ENCODE measurements around the gene COL4A2.
"Not testable (repeated sequence)": the region's sequence is repeated elsewhere in the genome, so short reads cannot be mapped to it uniquely, and the experiment has no call there.

Gene COL4A2

DNA sequence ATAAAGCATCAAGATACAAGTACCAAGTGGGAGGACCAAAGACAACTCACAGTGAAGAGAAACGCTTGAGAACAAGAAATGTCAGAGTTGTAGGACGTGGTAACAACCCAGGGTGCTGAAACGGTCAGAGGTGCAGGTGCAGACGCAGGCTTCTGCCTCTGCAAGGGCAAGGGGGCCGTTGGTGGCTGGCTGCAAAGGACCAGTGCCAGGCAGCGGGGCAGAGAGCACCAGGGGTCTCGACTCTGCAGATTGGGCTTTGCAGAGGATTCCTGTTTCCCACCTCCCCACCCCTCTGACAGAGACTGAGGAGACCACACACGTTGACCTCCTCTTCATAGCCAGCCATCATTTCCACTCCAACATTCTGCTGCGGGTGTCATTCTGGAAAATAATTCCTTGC is 216.1 kb downstream of the COL4A2 start:
- DNase-seq, result no peak

- no peak for DNase-seq
Measured at GRCh38 chr13:110523838-110524540, 216.9 kb downstream of the COL4A2 start.

- no peak for DNase-seq
Measured at GRCh38 chr13:110524541-110525257, 217.6 kb downstream of the COL4A2 start.

DNA sequence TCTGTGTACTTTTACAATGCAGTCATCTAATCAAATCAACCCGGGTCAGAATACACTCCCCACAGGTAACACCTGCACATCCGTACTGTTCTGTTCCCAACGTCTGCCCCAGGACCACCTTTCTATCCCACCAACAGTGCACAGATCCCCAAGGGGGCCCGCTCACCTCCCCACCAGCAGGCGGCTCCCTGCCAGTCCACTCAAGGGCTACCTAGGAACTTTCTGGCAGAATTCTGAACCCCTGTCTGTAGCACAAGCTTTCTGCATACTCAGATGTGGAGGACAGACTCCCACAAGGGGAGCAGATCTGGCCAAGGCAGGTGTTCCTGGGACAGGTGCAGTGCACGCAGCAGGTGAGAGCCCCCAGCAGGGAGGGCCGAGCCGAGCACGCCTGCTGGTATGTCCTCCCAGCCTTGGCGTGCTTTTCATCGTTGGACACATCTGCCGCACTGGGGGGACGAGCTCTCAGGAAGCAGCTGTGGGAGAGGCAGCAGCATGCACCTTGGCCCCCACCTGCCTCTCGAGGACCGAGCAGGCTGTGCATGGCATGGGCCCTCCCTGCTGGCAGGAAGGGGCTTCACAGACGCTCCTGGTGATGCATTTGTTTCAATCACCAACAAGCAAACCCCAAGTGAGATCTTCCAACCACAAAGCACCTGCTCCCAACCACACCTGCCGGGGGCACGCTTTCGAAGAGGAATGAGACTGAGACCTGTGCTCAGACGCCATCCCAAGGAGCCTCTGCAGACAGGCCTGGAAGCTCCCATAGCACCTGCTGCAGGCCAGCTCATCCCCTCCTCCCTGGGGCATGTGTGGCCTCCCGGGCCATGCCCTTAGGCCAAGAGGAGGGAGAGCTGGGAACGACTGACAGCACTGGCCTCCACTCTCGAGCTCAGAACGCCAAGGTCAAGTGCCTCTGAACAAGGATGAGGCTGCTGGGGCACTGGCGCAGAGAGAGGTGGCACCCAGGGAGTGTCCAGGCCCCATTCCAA is 218.5 kb downstream of the COL4A2 start:
- DNase-seq, result no peak

GRCh38 chr13:110528371-110528770 is 221.3 kb downstream of the COL4A2 start:
- DNase-seq, result no peak

GRCh38 chr13:110528911-110529310 is 221.8 kb downstream of the COL4A2 start:
- DNase-seq, result no peak

GRCh38 chr13:110529522-110530311 is 222.6 kb downstream of the COL4A2 start:
- no peak for DNase-seq

- DNase-seq, result no peak
Measured at GRCh38 chr13:110531100-110531499, 224.0 kb downstream of the COL4A2 start.

GRCh38 chr13:110531671-110532083 is 224.6 kb downstream of the COL4A2 start:
- DNase-seq, result no peak

DNA sequence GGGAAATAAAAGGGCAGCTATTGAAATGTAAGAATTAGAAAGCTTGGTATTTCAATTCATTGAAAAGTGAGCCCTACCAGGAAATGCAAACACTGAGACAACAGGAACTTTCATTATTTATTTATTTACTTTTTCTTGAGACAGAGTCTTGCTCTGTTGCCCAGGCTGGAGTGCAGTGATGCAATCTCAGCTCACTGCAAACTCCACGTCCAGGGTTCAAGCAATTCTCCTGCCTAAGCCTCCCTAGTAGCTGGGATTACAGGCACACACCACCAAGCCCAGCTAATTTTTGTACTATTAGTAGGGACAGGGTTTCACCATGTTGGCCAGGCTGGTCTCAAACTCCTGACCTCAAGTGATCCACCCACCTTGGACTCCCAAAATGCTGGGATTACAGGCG is 225.2 kb downstream of the COL4A2 start:
- DNase-seq, result not testable (repeated sequence)

DNA sequence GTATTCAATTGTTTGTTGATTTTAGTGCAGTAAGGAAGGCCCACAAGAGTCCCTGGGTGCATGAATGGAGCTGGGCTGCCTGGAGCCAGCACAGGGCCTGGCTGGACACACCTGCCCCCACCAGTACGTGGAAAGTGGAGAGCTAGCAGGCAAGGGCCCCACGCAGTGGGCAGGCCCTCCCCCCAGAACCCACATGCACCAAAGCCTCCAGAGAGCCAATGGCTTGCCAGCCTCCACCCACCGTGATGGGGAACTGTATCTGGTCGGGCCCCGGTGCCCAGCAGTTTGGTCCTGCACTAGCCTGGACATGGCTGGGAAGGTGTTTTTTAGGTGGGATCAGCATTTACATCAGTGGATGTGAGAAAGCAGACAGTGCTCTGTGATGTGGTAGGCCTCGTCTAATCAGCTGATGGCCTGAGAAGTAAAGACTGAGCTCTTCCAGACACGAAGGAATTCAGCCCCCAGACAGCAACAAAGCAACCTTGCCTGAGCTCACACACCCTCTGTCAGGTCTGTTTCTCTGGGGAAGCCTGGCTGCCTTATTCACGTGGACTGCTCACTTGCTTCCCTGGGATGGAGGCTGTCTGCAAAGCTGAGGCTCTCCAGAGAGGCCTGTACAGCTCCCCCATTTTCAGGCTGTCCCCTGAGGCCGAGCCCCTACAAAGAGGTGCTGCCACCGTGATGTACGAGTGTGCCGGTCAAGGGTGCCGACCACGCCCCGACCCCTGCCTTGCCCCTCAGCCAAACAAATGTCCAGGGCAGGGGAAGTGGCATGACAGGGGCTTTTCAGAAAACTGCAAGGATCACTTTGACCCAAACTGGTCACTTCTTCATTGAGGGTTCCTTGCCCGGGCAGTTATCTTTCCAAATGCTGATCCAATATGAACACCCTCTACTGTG is 226.9 kb downstream of the COL4A2 start:
- no peak for DNase-seq

DNA sequence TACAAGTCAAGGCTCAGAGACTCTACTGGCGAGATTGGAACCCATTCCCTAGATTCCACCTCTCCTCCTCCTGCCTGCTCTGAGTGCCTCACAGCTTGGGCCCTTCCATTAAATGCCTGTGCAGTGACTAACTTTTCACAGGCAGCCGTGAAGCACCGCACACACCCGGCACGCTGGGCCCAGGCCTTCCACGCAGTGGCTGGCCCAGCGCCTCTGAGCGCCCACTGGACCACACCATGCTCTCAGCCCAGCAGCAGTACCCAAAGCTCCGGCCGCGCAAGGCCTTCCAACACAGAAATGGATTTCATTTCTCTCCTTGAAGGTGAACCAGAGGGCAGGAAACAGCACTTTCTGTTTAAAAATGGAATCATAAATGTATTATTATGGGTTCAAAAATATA is 228.4 kb downstream of the COL4A2 start:
- no peak for DNase-seq

DNA sequence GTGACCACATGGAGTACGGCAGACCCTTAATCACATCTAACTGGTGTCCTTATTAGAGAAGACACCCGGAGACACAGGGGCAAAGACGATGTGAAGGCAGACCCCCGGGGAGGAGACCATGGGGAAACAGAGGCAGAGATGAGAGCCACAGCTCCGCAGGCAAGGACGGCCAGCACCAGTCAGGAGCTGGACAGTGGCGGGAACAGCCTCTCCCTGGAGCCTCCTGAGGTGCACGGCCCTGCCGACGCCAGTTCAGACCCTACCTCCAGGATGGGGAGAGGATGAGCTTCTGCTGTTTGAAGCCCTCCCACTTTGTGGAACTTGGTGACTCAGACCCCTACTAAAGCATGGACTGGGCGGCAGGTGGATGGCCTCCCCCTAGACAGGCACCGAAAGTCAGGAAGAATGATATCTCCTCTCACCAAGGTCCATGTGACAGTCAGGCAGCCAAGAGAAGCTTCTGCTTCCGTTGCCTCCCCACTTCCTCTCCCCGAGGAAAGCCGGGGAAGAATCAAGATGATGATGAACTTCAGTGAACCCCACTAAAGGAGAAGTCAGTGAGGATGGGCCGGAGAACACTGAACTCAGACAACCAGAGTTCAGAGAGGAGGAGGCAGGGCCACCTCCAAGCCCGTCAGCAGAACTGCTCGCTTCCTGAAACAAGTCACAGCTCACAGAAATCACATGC is 229.1 kb downstream of the COL4A2 start:
- peak; percentile 73 for DNase-seq

- no peak for DNase-seq
Measured at GRCh38 chr13:110538632-110539031, 231.5 kb downstream of the COL4A2 start.

DNA sequence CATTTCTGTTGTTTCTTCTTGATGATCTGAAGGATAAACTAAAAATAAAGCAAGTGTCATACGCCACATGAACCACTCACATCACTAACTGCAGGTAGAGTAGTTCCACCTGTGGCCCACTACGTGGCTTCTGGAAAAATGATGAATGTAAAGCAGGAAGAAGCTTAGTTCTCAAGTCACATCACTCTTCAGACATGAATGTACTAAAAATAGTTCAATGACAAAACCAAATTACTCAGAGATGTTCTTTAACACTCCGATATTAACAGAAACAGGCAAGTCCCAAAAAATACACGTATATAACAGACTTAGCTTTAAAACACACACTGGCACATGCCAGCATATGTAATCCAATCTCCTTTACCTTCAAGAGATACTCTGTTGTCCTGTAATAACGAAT is 232.8 kb downstream of the COL4A2 start:
- no peak for DNase-seq

DNA sequence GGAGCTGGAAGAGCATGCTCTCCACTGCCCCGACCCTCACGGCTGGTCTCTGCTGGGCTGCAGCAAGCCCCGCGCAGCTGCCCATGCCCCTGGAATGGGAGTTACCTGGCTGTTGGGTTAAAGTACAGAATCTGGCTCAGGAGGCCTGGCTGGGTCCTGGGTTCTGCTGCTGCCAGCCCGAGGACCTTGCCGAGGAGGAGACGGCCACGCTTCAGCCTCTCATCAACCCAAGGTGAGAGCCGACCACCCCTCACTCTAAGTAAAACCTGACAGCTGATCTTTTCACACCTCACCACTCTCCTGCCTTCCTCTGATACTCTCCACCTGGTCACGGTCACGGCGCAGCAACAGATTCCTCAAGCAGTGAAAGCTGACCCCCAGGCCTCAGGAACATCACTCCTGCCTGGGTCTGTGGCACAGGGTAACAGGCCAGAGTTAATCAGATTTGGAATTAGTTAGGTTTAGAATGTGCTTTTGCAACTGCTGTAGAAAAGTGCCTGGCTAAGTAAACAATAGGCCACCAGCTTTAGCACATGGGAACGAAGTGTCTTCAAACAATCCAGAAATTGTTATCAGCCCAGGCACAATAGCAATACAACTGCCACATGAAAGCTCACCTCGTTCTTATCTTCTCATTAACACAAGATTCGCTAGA is 233.9 kb downstream of the COL4A2 start:
- no peak for DNase-seq

DNA sequence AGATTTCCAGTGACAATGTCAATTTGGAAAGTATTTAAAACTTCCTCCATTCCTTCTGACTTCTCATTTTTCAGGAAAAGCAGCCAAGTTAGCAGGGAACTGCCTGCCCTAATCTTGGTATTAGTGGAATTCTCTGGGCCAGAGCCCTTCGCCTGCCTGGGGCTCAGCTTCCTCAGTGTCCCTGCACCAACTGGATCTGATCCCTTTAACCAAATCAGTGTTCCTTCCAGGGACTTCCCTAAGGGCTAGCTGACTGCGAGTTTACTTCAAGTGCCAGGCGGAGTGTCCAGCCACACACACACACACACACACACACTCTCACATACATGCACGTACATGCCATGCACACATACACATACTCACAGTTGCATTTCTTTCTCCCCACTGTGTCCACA is 234.4 kb downstream of the COL4A2 start:
- no peak for DNase-seq

DNA sequence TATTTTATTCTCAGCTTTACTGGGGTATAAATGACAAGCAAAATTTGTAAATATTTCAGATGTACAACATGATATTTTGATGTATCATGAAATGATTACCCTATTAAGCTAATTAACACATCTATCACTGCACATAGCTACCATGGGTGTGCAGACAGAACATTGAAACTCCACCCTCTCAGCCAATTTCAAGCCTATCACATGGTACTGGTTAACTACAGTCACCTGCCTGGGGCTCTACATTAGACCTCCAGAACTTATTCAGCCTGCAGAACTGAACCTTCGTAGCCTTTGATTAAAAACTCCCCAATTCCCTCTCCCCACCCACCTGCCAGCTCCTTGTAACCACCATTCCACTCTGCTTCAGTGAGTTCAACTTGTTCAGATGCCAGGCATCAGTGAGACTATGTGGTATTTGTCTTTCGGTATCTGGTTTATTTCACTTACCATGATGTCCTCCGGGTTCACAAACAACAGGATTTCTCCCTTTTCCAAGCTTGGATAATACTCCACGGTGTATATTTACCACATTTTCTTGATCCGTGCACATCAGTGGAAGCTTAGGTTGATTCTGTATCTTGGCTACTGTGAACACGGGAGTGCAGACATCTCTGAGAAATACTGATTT is 235.2 kb downstream of the COL4A2 start:
- DNase-seq, result no peak

DNA sequence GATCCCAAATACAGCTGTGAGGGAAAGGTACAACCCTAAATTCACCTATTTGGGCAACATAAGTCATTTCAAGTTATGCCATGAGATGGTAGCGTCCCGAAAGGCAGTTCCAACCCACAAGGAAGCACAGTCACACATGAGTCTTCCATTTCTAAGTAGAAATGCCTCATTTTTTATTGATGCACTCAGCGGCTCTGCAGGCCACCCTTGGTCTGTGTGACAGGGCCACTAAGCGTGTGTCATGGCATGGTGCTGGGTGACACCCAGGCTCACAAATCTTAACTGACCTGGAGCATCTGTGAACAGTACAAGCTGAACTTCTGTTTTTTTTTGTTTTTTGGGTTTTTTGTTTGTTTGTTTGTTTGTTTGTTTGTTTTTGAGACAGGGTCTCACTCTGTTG is 239.3 kb downstream of the COL4A2 start:
- DNase-seq, result no peak

- no peak for DNase-seq
Measured at GRCh38 chr13:110546926-110547325, 239.8 kb downstream of the COL4A2 start.

All from SIG-M5 (cell line).